ENCODE results near the gene CNTN3. TPM values are rescaled to one million over a fixed set of nuclear protein-coding genes. Genes with fewer than 3 reads are reported as not detected.

CNTN3 gene
- not detected in 2 replicates for total RNA-seq (2014; rRNA removed; shearing (Covaris generic))

- Histone ChIP-seq H3K4me3 (no peak within 1 kb of the TSS), H3K4me1 (replicated peaks) (no peaks in the 10 kb centered on the region), H3K36me3 (no peaks in the 10 kb centered on the region), H3K27ac (no peak within 1 kb of the TSS), H3K27me3 (replicated peaks) (0 out of 2 replicates have a peak, but pooled peaks cover 6% of the 10 kb centered on the region), H3K9me3 (replicated peaks) (no peaks in the 10 kb centered on the region)
- DNase-seq (ENCODE audit: low read depth in 1 of 2, low spot score in 2 of 2), result no peak
Observed at GRCh38 chr3:74614107-74614967, at the start of gene CNTN3. TSS of gene CNTN3 (minus strand) at chr3:74614659. CDS start at chr3:74521112, 93,547 bp downstream.

GRCh38 chr3:74663178-74663577, 48.7 kb upstream of the CNTN3 start:
- H3K27ac ChIP-seq, result no peak overlapping the region
- no peak for DNase-seq (ENCODE audit: low read depth in 1 of 2, low spot score in 2 of 2)
- no peaks in the 10 kb centered on the region for H3K36me3 ChIP-seq
- H3K9me3 ChIP-seq (replicated peaks), result no peaks in the 10 kb centered on the region
- H3K4me1 ChIP-seq (replicated peaks), result no peaks in the 10 kb centered on the region
- H3K27me3 ChIP-seq (replicated peaks), result no peaks in the 10 kb centered on the region
- no peak overlapping the region for H3K4me3 ChIP-seq

DNA sequence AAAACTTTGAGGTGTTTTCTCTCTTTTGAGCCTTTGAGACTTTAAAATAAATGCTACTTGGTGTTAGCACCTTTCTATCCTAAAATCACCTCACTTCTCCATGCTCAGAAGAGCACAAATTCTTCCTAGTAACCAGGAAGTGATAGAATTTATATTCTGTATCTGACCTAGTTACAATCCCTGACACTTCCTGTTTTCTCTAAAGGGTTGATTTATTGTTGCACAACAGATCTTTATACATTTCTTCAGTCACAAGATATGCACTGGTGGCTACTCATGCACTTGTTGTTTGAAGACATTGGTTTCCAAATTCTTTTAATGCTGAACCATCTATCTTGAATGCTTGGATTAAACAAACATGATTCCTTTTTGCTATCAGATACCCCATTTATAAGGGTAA, 47.2 kb upstream of the CNTN3 start:
- Histone ChIP-seq H3K36me3 (no peaks in the 10 kb centered on the region), H3K4me1 (replicated peaks) (no peaks in the 10 kb centered on the region), H3K27me3 (replicated peaks) (no peaks in the 10 kb centered on the region), H3K4me3 (no peak overlapping the region), H3K9me3 (replicated peaks) (no peaks in the 10 kb centered on the region), H3K27ac (no peak overlapping the region)
- no peak for DNase-seq (ENCODE audit: low read depth in 1 of 2, low spot score in 2 of 2)

DNA sequence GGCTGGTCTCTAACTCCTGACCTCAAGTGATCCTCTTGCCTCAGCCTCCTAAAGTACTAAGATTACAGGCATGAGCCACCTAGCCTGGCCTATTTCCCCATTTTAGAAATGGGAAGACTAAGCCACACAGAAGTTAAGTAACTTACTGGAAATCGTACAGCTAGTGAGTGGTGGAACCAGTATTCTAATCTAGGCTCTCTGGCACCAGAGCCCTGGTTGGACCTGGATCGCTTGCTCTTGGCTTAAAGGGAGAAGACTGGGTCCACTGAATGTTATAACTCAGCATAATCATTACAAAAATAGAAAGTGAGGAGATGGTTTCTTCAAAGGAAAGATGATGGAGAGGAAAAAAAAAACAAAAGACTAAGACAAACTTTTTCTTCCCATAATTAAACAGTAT, 37.4 kb upstream of the CNTN3 start:
- no peaks in the 10 kb centered on the region for H3K27me3 ChIP-seq (replicated peaks)
- H3K4me1 ChIP-seq (replicated peaks), result no peaks in the 10 kb centered on the region
- DNase-seq (ENCODE audit: low read depth in 1 of 2, low spot score in 2 of 2), result no peak
- no peaks in the 10 kb centered on the region for H3K36me3 ChIP-seq
- H3K27ac ChIP-seq, result no peak overlapping the region
- H3K9me3 ChIP-seq (replicated peaks), result no peaks in the 10 kb centered on the region
- H3K4me3 ChIP-seq, result no peak overlapping the region

DNA sequence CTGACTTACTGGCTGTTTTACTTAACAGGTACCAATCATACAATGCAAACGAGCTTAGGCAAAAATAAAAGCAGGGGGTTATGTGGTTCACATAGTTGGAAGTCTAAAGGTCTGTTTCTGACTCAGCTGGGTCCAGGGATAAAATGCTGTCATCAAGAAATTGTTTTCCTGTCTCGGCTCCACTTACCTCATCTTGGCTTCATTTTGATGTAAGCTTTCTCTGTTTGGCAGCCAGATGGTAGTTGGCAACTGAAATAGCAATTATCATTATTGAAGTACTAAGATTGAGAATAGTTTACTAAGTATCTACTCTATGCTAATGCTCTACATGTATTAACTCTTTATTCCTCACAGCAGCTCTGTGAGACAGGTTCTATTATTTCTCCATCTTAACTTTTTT, 36.8 kb upstream of the CNTN3 start:
- DNase-seq (ENCODE audit: low read depth in 1 of 2, low spot score in 2 of 2), result no peak
- no peaks in the 10 kb centered on the region for H3K9me3 ChIP-seq (replicated peaks)

GRCh38 chr3:74648107-74648506, 33.6 kb upstream of the CNTN3 start:
- no peaks in the 10 kb centered on the region for H3K4me1 ChIP-seq (replicated peaks)
- H3K36me3 ChIP-seq, result no peaks in the 10 kb centered on the region
- no peaks in the 10 kb centered on the region for H3K9me3 ChIP-seq (replicated peaks)
- DNase-seq (ENCODE audit: low read depth in 1 of 2, low spot score in 2 of 2), result no peak
- H3K4me3 ChIP-seq, result no peak overlapping the region
- H3K27me3 ChIP-seq (replicated peaks), result no peaks in the 10 kb centered on the region
- H3K27ac ChIP-seq, result no peak overlapping the region

More for the DNA sequence above, 36.8 kb upstream of the CNTN3 start:
- H3K4me3 ChIP-seq, result no peak overlapping the region
- H3K27me3 ChIP-seq (replicated peaks), result no peaks in the 10 kb centered on the region
- no peaks in the 10 kb centered on the region for H3K36me3 ChIP-seq
- H3K4me1 ChIP-seq (replicated peaks), result no peaks in the 10 kb centered on the region
- no peak overlapping the region for H3K27ac ChIP-seq

GRCh38 chr3:74646094-74646493, 31.6 kb upstream of the CNTN3 start:
- H3K27me3 ChIP-seq (replicated peaks), result no peaks in the 10 kb centered on the region
- DNase-seq (ENCODE audit: low read depth in 1 of 2, low spot score in 2 of 2), result no peak
- H3K4me3 ChIP-seq, result no peak overlapping the region
- H3K9me3 ChIP-seq (replicated peaks), result no peaks in the 10 kb centered on the region
- H3K4me1 ChIP-seq (replicated peaks), result no peaks in the 10 kb centered on the region
- no peaks in the 10 kb centered on the region for H3K36me3 ChIP-seq
- H3K27ac ChIP-seq, result no peak overlapping the region

DNA sequence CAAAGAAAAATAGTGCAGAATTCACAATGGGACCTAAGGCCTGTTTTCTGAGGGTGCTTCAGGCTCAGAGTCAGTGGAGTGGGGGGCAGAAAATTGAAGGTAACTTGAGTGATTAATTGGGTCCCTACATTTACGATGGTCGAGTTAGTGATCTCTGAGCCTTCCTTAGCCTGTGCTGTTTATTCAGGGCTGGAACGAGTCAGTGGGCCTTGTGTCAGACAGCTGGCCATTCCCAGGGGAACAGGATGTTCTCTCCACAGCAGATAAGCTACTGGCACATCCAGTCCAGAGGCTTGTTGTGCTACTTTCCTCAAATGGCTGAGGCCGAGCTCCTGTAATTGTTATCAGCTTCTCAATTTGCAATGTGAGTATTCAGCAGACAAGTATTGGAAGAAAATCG, 29.2 kb upstream of the CNTN3 start:
- Histone ChIP-seq H3K4me1 (replicated peaks) (no peaks in the 10 kb centered on the region), H3K27me3 (replicated peaks) (no peaks in the 10 kb centered on the region), H3K4me3 (no peak overlapping the region), H3K36me3 (no peaks in the 10 kb centered on the region), H3K9me3 (replicated peaks) (no peaks in the 10 kb centered on the region), H3K27ac (no peak overlapping the region)
- no peak for DNase-seq (ENCODE audit: low read depth in 1 of 2, low spot score in 2 of 2)

- Histone ChIP-seq H3K4me1 (replicated peaks) (no peaks in the 10 kb centered on the region), H3K27ac (no peak overlapping the region), H3K4me3 (no peak overlapping the region), H3K9me3 (replicated peaks) (no peaks in the 10 kb centered on the region), H3K27me3 (replicated peaks) (no peaks in the 10 kb centered on the region), H3K36me3 (no peaks in the 10 kb centered on the region)
- DNase-seq (ENCODE audit: low read depth in 1 of 2, low spot score in 2 of 2), result no peak
Observed at GRCh38 chr3:74642876-74643275, 28.4 kb upstream of the CNTN3 start.

- Histone ChIP-seq H3K9me3 (replicated peaks) (no peaks in the 10 kb centered on the region), H3K4me1 (replicated peaks) (no peaks in the 10 kb centered on the region), H3K4me3 (no peak overlapping the region), H3K27ac (no peak overlapping the region), H3K27me3 (replicated peaks) (no peaks in the 10 kb centered on the region), H3K36me3 (no peaks in the 10 kb centered on the region)
- no peak for DNase-seq (ENCODE audit: low read depth in 1 of 2, low spot score in 2 of 2)
Observed at GRCh38 chr3:74640211-74640610, 25.8 kb upstream of the CNTN3 start.

- H3K36me3 ChIP-seq, result no peaks in the 10 kb centered on the region
- no peaks in the 10 kb centered on the region for H3K9me3 ChIP-seq (replicated peaks)
- no peak overlapping the region for H3K27ac ChIP-seq
- H3K4me1 ChIP-seq (replicated peaks), result no peaks in the 10 kb centered on the region
- no peak for DNase-seq (ENCODE audit: low read depth in 1 of 2, low spot score in 2 of 2)
- no peak overlapping the region for H3K4me3 ChIP-seq
- H3K27me3 ChIP-seq (replicated peaks), result no peaks in the 10 kb centered on the region
Observed at GRCh38 chr3:74639681-74640080, 25.2 kb upstream of the CNTN3 start.

DNA sequence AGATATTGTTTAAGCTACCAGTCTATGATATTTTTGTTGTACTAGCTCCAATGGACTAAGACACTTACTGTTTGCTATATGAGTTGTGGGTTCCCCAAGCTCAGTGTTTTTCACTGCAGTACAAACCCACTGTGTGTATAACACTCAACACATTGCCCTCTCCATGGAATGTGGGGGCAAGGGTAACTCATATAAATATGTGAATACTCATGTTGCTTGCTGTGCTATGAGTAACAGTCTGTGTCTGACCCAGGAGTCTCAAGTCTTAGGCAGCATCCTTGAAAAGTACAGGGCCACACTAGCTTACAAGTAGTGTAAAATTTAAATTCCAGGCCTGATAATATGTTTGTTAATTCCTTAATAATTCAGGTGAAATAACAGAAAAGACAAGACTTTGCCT, 22.5 kb upstream of the CNTN3 start:
- no peak overlapping the region for H3K4me3 ChIP-seq
- H3K27me3 ChIP-seq (replicated peaks), result no peaks in the 10 kb centered on the region
- H3K27ac ChIP-seq, result no peak overlapping the region
- DNase-seq (ENCODE audit: low read depth in 1 of 2, low spot score in 2 of 2), result no peak
- no peaks in the 10 kb centered on the region for H3K9me3 ChIP-seq (replicated peaks)
- H3K4me1 ChIP-seq (replicated peaks), result no peaks in the 10 kb centered on the region
- no peaks in the 10 kb centered on the region for H3K36me3 ChIP-seq

GRCh38 chr3:74633021-74633420, 18.6 kb upstream of the CNTN3 start:
- H3K36me3 ChIP-seq, result no peaks in the 10 kb centered on the region
- no peak overlapping the region for H3K27ac ChIP-seq
- H3K27me3 ChIP-seq (replicated peaks), result no peaks in the 10 kb centered on the region
- H3K4me1 ChIP-seq (replicated peaks), result no peaks in the 10 kb centered on the region
- no peak overlapping the region for H3K4me3 ChIP-seq
- DNase-seq (ENCODE audit: low read depth in 1 of 2, low spot score in 2 of 2), result no peak
- H3K9me3 ChIP-seq (replicated peaks), result no peaks in the 10 kb centered on the region

- no peaks in the 10 kb centered on the region for H3K27me3 ChIP-seq (replicated peaks)
- no peaks in the 10 kb centered on the region for H3K9me3 ChIP-seq (replicated peaks)
- no peaks in the 10 kb centered on the region for H3K4me1 ChIP-seq (replicated peaks)
- no peak overlapping the region for H3K27ac ChIP-seq
- no peaks in the 10 kb centered on the region for H3K36me3 ChIP-seq
- no peak for DNase-seq (ENCODE audit: low read depth in 1 of 2, low spot score in 2 of 2)
- no peak overlapping the region for H3K4me3 ChIP-seq
Observed at GRCh38 chr3:74631351-74632140, 17.1 kb upstream of the CNTN3 start.

Measured in SJSA1 (cell line).